Tongue (tissue), 2 donors: ENCODE results near the gene EVPL. TPM values are rescaled to one million over a fixed set of nuclear protein-coding genes. Genes with fewer than 3 reads are reported as not detected.

Experiments used
- DNase-seq: peaks from one replicate; pipeline ENCODE4 v3.0.0-alpha.2; 2015
- total RNA-seq: library from RNA; depleted of rRNA; stranded (reverse); fragments of >200 nt; gene quantifications from one replicate; pipeline ENCODE4 v1.2.3, GENCODE V29; 2014

The EVPL gene
- total RNA-seq, 1 donor from 2014 or later, result 42.3 TPM

- no peak for DNase-seq
Observed at GRCh38 chr17:76017481-76018339, 9.4 kb downstream of the EVPL start.

- DNase-seq, result no peak
Observed at GRCh38 chr17:76014925-76015261, 12.2 kb downstream of the EVPL start.

GRCh38 chr17:76014100-76014924 is 12.8 kb downstream of the EVPL start:
- peak; percentile 83 for DNase-seq

GRCh38 chr17:76013377-76013932 is 13.7 kb downstream of the EVPL start:
- DNase-seq, result no peak

GRCh38 chr17:76011951-76012350 is 15.2 kb downstream of the EVPL start:
- no peak for DNase-seq

- DNase-seq, result no peak
Observed at GRCh38 chr17:76009969-76010661, 17.0 kb downstream of the EVPL start.

GRCh38 chr17:76009447-76009846 is 17.7 kb downstream of the EVPL start:
- DNase-seq, result no peak

- no peak for DNase-seq
Observed at GRCh38 chr17:76008630-76009425, 18.3 kb downstream of the EVPL start.

- no peak for DNase-seq
Observed at GRCh38 chr17:76008208-76008607, 18.9 kb downstream of the EVPL start.

GRCh38 chr17:76007850-76008165 is 19.3 kb downstream of the EVPL start:
- DNase-seq, result no peak

GRCh38 chr17:76007131-76007849 is 19.8 kb downstream of the EVPL start:
- DNase-seq, result no peak

- DNase-seq, result peak; percentile 96
Observed at GRCh38 chr17:76005263-76006149, 21.6 kb downstream of the EVPL start.

- DNase-seq, result no peak
Observed at GRCh38 chr17:76004750-76005262, 22.3 kb downstream of the EVPL start.

- DNase-seq, result no peak
Observed at GRCh38 chr17:76003915-76004314, 23.2 kb downstream of the EVPL start.

- DNase-seq, result no peak
Observed at GRCh38 chr17:76002100-76002499, 25.0 kb downstream of the EVPL start.

GRCh38 chr17:76000755-76001521 is 26.2 kb downstream of the EVPL start, which contains the start of gene CDK3:
TSS of gene CDK3 (plus strand) at chr17:76000855. CDS start at chr17:76001426, 571 bp downstream.
- no peak for DNase-seq

- peak; percentile 40 for DNase-seq
Observed at GRCh38 chr17:76000016-76000754, 26.9 kb downstream of the EVPL start.

GRCh38 chr17:75998327-75998795 is 28.7 kb downstream of the EVPL start:
- DNase-seq, result no peak
